Glomerular endothelial cell (primary cell): ENCODE measurements around the gene MRPS5. TPM values are rescaled to one million over a fixed set of nuclear protein-coding genes. Genes with fewer than 3 reads are reported as not detected.
A peak's percentile ranks its signal among the peaks of the same experiment; 100 is the strongest.
"Not testable (repeated sequence)": the region's sequence is repeated elsewhere in the genome, so short reads cannot be mapped to it uniquely, and the experiment has no call there.

Experiments
- DNase-seq: peaks from one replicate; pipeline ENCODE4 v3.0.0-alpha.2; 2011; ENCODE audit warnings: low read depth, low spot score; ENCODE audit errors: extremely low read depth
- total RNA-seq: library from RNA; depleted of rRNA; stranded (reverse); fragments of >200 nt; gene quantifications from 2 replicates; pipeline ENCODE4 v1.2.3, GENCODE V29; 2015

Gene MRPS5
- total RNA-seq = 50.8 and 50.9 TPM in 2 replicates

GRCh38 chr2:95121407-95122196 is at the start of gene MRPS5:
Gene MRPS5, minus strand, starts transcription at chr2:95121808. Its CDS starts 17 bp downstream, at chr2:95121791.
- no peak for DNase-seq

DNA sequence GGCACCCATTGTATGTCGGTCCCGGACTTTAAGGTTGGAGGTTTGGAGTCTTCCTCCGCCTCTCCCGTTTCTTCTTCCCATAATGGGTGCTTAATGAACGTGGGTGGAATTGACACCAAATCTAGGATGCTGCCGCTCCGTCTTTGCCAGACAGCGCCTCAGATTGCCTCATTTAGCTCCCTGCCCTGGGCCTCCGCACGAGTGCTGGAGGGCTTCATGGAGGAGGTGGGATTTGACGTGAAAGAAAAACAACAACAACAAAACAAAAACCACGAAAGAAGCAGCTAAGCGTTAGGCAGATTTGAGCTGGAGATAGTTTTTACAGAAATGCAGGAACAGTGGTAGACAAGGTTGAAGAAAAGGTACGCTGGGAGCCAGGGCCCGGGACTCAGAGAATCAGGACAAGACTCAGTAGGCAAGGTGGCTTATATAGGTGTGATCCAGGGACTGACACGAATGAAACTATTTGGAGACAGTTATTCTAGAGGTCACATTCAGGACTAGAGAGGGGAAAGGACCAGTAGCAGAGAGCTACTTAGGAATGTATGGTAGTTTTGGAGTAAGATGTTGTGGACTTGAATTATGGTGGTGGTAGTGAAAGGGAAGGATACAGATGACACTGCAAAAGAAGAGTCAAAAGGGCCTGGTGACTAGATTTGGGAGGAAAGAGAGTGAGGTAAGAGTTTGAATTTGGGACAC is 44.6 kb upstream of the MRPS5 start:
- DNase-seq = no peak

DNA sequence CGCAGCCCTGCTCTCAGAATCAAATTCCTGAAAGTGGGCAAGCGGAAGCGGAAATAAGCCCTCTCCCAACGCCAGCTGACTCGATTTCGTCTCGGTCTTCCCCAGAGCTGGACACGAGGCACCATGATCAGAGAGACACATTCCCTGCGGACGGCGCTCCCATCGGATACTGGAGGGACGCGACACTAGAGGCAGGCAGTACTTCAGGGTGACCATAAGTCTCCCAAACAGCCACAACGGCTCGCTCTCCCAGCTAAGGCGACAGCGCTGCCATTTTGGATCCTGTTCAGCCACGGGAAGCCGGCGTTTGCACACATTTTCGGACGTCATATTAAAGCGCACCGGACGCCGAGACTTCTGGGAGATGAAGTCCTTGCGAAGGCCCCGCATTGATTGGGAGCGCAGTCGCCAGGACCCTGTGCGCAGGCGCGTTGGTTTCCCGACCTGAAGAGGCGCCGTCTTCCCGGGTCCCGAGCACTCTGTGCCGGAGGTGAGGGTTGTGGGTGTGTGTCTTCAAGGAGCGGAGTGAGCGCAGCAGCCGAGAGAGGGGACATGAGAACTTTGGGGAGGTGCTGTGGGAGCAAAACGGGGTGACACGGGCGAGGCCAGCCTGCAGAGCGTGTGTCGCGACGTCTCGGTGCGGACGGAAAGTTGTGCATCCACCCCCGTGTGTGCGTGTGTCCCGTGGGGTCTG is 43.9 kb upstream of the MRPS5 start, which contains the start of gene ZNF2:
TSS of gene ZNF2 (plus strand) at position 439 of the 694 bp plus-strand sequence. CDS start 10,418 bp downstream, outside the sequence.
- DNase-seq = peak; percentile 93

GRCh38 chr2:95165030-95165370 is 43.4 kb upstream of the MRPS5 start:
- DNase-seq = no peak

DNA sequence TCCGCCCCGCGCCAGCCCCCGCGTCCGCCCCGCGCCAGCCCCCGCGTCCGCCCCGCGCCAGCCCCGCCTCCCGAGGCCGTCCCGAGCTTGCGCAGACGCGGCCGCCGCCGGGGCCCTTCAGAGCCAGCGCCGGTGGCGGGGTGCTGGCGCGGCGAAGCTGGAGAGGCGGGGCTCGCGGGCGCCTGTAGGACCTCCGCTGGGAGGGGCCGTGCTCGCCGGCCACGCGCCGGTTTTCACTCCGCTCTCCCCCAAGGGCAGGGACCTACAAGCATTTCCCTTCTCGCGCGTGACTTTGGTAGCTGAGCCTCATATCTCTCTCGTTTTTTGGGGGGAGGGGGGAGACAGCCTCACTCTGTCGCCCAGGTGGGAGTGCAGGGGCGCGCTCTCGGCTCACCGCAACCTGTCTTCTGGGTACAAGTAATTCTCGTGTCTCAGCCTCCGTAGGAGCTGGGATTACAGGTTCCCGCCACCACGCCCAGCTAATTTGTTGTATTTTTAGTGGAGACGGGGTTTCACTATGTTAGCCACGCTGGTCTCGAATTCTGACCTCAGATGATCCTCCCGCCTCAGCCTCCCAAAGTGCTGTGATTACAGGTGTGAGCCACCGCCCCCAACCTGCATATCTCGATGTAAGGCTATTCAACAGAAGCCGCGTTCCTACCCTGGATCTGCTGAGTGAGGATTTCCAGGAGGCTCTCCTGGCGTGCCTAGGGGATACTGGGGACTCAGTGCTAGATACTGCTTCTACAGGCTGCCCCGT is 38.3 kb upstream of the MRPS5 start, which contains the start of gene ZNF514:
TSS of gene ZNF514 (minus strand) at position 159 of the 760 bp plus-strand sequence. CDS start 6,595 bp downstream, outside the sequence.
- no peak for DNase-seq

DNA sequence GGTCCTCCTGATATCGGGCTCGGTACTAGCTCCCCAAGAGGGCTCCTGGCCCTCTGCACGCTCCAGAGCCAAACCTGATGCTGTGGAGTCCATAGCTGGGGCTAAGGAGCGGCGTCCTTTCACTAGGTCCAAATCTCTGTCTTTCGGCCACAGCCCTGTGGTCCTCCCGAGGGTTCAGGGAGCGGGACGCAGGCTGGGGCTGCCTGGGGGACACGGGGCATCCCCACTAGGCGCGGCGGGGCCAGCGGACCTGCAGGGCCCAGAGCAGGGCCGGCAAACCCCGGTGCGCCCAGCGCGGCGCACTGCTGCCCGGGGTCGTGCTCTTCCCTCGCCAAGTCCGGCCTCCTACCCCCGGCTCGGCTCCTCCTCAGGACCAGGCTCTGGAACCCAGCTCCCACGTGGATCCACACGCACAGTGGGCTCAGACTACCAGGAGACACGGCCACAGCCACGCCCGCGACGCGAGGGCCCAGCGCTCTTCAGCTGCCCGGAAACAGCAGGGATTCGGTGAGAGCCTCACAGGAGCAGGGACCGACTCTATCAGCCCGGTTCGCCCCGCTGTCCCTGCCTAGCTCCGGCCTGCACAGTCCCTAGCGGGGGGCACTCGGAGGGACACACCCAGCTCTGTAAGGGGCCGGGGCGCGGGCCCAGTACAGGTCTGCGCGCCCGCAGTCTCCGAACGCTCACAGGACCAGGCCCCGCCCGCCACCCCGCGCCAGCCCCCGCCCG is 37.4 kb upstream of the MRPS5 start:
- no peak for DNase-seq

DNA sequence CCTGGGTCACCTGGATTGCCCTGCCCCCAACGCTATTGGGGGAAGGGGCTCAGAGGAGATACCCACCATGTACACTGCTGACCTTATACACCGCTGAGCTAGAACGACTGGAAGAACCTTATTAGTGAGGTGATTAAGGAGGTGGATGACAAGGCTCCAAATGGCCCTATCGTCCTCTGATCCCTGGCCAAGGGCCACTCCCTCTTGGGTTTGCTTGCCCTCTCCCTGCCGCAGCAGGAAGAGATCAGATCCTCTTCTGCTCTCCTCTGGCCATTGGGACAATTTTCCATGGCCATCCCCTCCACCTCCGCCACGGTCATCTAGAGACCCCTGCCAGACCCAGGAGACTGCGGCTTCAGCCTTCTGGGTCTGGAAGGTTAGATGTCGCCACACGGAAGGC is 36.8 kb upstream of the MRPS5 start:
- DNase-seq = no peak

DNA sequence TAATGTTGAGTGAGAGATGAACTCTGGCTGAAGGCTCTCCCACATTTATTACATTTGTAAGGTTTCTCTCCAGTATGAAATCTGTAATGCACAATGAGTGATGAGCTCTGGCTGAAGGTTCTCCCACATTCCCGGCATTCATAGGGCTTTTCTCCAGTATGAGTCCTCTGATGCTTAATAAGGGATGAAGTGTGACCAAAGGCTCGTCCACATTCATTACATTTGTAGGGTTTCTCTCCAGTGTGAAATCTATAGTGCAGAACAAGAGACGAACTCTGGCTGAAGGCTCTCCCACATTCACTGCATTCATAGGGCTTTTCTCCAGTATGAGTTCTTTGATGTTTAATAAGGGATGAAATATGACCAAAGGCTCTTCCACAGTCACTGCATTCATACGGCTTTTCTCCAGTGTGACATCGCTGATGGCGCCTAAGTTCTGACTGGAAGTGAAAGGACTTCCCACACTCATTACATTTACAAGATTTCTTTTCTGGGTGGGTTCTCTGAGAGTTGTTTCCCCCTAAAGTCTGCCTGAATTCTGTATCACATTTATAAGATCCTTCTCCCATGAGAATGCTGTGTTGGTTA is 27.9 kb upstream of the MRPS5 start:
- no peak for DNase-seq

- DNase-seq = no peak
Measured at GRCh38 chr2:95143838-95144237, 22.2 kb upstream of the MRPS5 start.

DNA sequence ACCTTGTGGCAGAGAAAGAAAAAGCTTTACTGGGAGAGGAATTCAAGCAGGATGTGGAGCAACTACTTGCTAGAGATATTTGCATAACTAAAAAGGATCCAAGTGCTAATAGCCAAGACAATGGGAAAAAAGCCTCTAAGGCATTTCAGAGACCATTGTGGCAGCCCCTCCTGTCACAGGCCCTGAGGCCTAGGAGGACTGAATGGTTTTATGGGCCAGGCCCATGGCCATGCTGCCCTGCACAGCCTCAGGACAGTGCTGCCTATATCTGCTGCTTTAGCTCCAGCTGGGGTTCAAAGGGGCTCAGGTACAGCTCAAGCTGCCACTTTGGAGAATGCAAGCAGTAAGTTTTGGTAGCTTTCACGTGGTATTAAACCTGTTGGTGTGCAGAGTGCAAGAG is 17.1 kb upstream of the MRPS5 start:
- DNase-seq = no peak

- no peak for DNase-seq
Measured at GRCh38 chr2:95122197-95122551, 566 bp upstream of the MRPS5 start.

DNA sequence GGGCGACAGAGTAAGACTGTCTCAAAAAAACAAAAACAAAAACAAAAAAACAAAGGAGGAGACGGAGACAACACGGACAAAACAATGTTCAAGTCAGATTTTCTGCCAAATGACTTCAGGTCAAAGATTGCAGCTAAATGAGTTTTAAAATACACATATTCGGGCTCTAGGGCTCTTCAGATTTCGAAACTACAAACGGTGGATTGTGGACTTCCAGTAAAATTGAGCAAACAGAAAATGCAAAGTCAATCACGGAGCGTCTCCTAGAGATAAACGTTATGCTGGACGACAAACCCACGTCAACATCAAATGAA is 558 bp downstream of the MRPS5 start:
- no peak for DNase-seq

DNA sequence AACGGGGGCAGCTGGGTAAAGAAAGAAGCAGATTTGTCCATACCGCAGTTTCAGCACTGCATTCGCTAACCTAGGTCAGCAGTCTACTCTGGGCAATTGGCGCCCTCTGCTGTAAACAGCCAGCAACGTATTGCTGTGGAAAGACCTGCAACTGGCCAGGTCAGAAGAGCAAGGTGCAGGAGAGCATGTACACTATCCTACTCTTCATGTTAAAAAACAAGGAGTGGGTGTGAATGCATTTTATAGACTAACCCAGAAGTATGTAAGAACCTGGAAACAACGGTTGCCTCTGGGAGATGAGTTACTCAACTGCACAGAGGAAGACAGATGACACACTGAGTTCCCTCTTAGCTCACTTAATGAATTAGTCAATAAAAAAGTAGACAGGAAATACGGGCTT is 6.2 kb downstream of the MRPS5 start:
- DNase-seq = no peak

GRCh38 chr2:95113464-95113863 is 8.1 kb downstream of the MRPS5 start:
- DNase-seq = no peak

GRCh38 chr2:95110395-95110794 is 11.2 kb downstream of the MRPS5 start:
- no peak for DNase-seq

DNA sequence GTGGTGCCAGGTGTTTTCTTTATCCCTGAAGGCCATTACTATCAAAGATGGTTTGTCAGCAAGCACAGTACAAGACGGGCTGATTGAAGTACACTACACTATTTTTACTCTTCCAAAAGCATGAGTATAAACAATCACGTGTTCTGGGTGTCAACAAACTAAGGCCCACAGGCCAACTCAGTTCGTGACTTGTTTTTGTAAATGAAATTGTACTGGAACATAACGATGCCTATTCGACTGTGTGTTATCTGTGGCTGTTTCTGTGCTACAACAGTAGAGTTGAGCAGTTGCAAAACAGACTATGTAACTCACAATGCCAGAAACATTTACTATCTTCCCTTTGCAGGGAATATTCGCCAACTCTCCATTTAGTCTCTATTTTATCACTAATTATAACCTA is 12.3 kb downstream of the MRPS5 start:
- no peak for DNase-seq

DNA sequence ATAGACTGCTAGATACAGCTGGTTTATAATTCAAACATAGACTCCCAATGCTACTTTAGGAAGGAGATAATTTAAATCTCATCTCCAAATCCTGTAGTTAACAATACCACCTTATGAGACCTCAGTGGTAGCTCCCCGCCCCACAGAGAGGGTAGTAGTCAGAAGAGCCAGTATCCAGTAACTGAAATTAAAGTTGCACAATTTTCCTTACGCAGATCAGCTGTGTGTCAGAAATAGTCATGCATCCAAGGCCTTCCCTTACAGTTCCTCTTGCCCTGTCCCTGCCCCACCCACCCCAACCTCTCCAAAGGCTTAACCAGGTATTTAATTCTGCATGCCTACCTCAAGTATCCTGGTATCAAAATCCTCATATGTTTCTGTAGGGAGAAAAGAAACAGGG is 15.5 kb downstream of the MRPS5 start:
- no peak for DNase-seq

DNA sequence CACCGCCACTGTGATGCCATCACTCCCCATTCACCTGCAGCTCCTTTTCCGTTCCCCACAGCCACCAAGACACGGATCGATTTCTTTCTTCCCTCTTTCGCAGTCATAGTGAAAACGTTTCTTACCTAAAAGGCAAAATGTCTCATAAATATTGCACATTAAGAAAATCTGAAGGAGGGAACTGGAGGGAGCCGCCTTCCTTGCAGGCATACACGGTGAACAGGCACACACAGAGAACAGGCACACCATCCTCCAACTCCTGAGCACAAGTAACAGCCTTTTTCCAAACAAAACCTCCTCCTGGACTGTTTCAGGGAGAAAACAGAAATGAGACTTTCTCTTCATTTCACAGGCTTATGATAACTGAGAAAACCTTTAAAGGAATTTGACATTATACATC is 17.0 kb downstream of the MRPS5 start:
- no peak for DNase-seq

- DNase-seq = no peak
Measured at GRCh38 chr2:95099910-95100309, 21.7 kb downstream of the MRPS5 start.

- not testable (repeated sequence) for DNase-seq
Measured at GRCh38 chr2:95098273-95098672, 23.3 kb downstream of the MRPS5 start.
